GM21515 (cell line): ENCODE measurements around the gene CENPP.

Experiments
- ATAC-seq: cut with Tn5 transposase; IDR thresholded peaks from one replicate; pipeline ENCODE4 v1.9.1; 2021; ENCODE audit not compliant: unreplicated experiment

The CENPP gene

DNA sequence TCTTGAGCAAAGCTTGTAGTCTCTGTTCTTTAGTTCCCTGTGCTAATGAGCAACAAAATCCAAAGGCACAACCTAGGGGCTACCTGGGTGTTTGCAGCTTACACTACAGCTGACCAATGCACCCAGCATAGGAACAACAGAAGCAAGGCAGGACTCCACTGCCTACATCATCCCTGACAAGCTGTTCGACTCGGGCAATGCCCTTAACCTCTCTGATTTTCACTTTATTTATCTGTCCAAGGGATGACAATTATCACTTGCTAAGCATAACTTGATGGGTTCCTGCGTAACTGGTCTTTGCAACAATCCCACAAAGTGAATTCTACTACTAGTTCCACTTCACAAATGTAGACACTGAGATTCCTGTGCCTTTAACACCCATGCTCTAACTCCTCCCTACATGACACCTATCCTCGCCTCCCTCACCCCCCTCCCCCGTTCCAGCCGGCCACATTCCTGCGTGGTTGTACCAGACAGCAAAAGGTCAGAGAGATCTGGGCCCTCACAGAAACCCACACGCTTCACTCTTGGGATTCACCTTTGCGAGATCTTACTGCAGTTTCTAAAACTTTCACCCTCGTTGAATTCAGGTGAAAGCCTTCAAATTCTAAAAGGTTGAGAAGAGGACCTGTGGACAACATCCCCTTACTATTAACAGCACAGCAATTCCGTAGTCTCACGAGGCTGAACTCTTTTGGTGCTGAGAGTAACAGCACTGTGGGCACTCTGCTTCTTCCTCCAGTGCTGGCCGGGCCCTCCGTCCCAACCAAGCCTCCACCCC, 343.2 kb downstream of the CENPP start:
- ATAC-seq, result no peak

DNA sequence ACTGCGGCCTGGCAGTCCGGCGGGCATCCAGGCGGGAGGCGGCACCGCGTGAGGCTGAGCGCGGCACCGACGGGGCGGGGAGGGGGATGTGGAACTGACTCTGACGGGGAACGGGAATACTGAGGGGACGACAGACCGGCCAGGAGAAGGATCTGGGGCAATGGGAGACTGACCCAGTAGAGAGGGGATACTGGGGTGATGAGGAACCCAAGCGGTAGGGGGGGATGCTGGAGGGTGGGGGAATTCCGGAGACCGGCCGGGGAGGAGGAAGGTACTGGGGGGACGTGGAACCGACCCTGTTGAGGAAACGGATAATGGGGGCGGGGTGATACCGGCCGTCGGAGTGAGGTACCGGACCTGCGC, 343.8 kb downstream of the CENPP start:
- ATAC-seq, result peak; percentile 22
